Measurements from ENCODE around the gene NFAT5.

NFAT5 gene

DNA sequence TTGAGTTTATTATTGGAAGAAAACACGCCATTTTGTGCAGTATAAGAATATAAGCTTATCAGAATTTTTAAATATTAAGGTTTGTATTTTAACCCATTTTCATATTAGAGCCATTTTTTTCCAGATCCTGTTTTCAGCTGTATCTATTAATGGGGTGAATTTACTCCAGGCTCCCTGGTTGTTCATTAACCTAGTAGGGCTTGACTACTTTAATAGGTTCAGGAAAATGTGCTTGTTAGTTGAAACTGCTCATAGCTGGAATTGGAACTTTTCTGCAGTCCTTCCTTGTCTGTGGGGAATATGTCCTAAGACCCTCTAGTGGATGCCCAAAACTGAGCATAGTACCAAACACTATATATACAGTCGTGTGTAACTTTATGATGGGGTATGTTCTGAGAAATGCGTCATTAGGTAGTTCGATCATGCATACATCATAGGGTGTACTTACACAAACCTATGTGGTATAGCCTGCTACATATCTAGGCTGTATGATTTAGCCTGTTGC, 28.0 kb downstream of the NFAT5 start:
- DNase-seq (no peak), ATAC-seq (ENCODE audit: insufficient read depth, low read depth) (no peak)
- Histone ChIP-seq H3K79me2 (ENCODE audit: insufficient read depth, low read length) (peaks cover 56% of the 10 kb centered on the region), H3K36me3 (ENCODE audit: insufficient read depth, low read length) (no peaks in the 10 kb centered on the region), H3K9ac (ENCODE audit: low read depth, low read length) (no peak overlapping the region), H3K4me3 (ENCODE audit: low read depth in 1 of 2, low read length in 2 of 2) (no peak overlapping the region), H3K4me2 (ENCODE audit: insufficient read depth, low read length) (no peak overlapping the region), H2AFZ (ENCODE audit: low read depth, low read length) (no peak overlapping the region), H3K27ac (ENCODE audit: low read length) (no peak overlapping the region), H4K20me1 (ENCODE audit: insufficient read depth, low read length) (peaks cover 4% of the 10 kb centered on the region; the same call in 1 of the 2 replicates), H3K4me1 (ENCODE audit: insufficient read depth, low read length) (no peaks in the 10 kb centered on the region), H3K9me3 (ENCODE audit: insufficient read depth, low read length, severe bottlenecking) (no peaks in the 10 kb centered on the region), H3K27me3 (ENCODE audit: insufficient read depth, low read length, poor library complexity) (no peaks in the 10 kb centered on the region)
- no peak for TF ChIP-seq EZH2 (IDR thresholded peaks at IDR 0.05; ENCODE audit: borderline replicate concordance, low read depth, low read length, severe bottlenecking)
- TF ChIP-seq, protein P1, sequence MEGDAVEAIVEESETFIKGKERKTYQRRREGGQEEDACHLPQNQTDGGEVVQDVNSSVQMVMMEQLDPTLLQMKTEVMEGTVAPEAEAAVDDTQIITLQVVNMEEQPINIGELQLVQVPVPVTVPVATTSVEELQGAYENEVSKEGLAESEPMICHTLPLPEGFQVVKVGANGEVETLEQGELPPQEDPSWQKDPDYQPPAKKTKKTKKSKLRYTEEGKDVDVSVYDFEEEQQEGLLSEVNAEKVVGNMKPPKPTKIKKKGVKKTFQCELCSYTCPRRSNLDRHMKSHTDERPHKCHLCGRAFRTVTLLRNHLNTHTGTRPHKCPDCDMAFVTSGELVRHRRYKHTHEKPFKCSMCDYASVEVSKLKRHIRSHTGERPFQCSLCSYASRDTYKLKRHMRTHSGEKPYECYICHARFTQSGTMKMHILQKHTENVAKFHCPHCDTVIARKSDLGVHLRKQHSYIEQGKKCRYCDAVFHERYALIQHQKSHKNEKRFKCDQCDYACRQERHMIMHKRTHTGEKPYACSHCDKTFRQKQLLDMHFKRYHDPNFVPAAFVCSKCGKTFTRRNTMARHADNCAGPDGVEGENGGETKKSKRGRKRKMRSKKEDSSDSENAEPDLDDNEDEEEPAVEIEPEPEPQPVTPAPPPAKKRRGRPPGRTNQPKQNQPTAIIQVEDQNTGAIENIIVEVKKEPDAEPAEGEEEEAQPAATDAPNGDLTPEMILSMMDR (IDR thresholded peaks at IDR 0.05; ENCODE audit: borderline replicate concordance, extremely low read depth, low read length, poor library complexity, severe bottlenecking), result no peak

DNA sequence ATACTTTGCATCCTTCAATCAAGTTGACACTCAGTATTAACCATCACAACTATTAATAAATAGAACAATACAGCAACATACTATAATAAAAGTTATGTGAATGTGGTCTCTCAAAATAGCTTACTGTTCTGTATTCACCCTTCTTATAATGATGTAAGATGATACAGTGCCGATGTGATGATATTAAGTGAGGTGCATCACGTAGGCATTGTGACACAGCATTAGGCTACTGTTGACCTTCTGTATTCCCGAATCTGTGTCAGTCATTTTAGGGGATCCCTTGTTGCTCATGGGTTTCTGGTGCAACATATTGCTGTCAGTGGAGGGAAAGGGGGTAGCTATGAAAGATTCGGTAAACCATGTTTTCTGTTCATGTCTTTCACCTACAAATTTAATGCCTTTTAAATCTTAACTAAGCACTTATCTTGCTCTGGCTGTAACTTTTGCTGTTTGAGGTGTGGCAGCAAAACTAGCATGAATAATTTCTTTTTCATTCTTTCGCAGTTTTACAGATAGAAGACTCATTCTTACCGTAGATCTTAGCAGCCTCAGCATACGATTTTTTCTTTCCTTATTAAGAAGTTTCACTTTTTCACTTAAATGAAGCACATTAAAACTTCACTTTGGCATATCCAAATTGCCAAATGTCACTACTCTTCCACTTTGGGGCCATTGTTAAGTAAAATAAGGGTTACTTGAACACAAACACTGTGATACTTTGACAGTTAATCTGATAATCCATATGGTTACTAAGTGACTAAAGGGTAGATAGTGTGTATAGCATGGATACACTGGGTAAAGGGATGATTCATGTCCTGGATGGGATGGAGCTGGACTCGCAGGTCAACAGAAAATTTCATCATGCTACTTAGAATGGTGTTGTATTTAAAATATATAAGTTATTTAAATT, 29.6 kb downstream of the NFAT5 start:
- no peak overlapping the region for H3K27ac ChIP-seq (ENCODE audit: low read length)
- no peak overlapping the region for H3K9ac ChIP-seq (ENCODE audit: low read depth, low read length)
- H3K4me2 ChIP-seq (ENCODE audit: insufficient read depth, low read length), result no peak overlapping the region
- peaks cover 4% of the 10 kb centered on the region; the same call in 1 of the 2 replicates for H4K20me1 ChIP-seq (ENCODE audit: insufficient read depth, low read length)
- peaks cover 50% of the 10 kb centered on the region for H3K79me2 ChIP-seq (ENCODE audit: insufficient read depth, low read length)
- TF ChIP-seq, protein P1 (IDR thresholded peaks at IDR 0.05; ENCODE audit: borderline replicate concordance, extremely low read depth, low read length, poor library complexity, severe bottlenecking), result no peak
- no peak for TF ChIP-seq EZH2 (IDR thresholded peaks at IDR 0.05; ENCODE audit: borderline replicate concordance, low read depth, low read length, severe bottlenecking)
- no peaks in the 10 kb centered on the region for H3K9me3 ChIP-seq (ENCODE audit: insufficient read depth, low read length, severe bottlenecking)
- H3K4me1 ChIP-seq (ENCODE audit: insufficient read depth, low read length), result no peaks in the 10 kb centered on the region
- no peak overlapping the region for H2AFZ ChIP-seq (ENCODE audit: low read depth, low read length)
- H3K36me3 ChIP-seq (ENCODE audit: insufficient read depth, low read length), result no peaks in the 10 kb centered on the region
- DNase-seq, result no peak
- no peaks in the 10 kb centered on the region for H3K27me3 ChIP-seq (ENCODE audit: insufficient read depth, low read length, poor library complexity)
- ATAC-seq (ENCODE audit: insufficient read depth, low read depth), result no peak
- H3K4me3 ChIP-seq (ENCODE audit: low read depth in 1 of 2, low read length in 2 of 2), result no peak overlapping the region

DNA sequence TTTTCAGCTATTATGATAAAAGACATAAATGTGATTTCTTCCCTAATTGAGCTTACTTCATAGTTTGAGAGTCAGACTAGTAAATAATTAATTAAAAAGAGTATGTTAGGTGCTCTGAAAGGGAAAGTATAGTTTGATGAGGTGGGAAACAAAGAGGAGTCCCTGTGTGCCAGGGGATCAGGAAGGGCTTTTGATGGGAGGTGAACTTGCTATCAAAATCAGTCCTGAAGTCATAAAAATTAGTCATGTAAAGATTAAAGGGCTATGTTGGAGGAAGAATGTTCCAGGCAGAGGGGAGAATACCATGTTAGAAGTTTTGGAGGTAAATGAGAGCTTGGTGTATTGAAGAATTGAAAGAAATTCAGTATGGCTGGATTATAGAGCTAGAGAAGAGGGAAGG, 31.0 kb downstream of the NFAT5 start:
- H4K20me1 ChIP-seq (ENCODE audit: insufficient read depth, low read length), result peaks cover 4% of the 10 kb centered on the region; the same call in 1 of the 2 replicates
- H3K27ac ChIP-seq (ENCODE audit: low read length), result no peak overlapping the region
- DNase-seq, result no peak
- H3K79me2 ChIP-seq (ENCODE audit: insufficient read depth, low read length), result peaks cover 51% of the 10 kb centered on the region
- no peak for ATAC-seq (ENCODE audit: insufficient read depth, low read depth)
- no peak for TF ChIP-seq EZH2 (IDR thresholded peaks at IDR 0.05; ENCODE audit: borderline replicate concordance, low read depth, low read length, severe bottlenecking)
- TF ChIP-seq, protein P1 (IDR thresholded peaks at IDR 0.05; ENCODE audit: borderline replicate concordance, extremely low read depth, low read length, poor library complexity, severe bottlenecking), result no peak
- H3K4me2 ChIP-seq (ENCODE audit: insufficient read depth, low read length), result no peak overlapping the region
- no peaks in the 10 kb centered on the region for H3K9me3 ChIP-seq (ENCODE audit: insufficient read depth, low read length, severe bottlenecking)
- no peaks in the 10 kb centered on the region for H3K4me1 ChIP-seq (ENCODE audit: insufficient read depth, low read length)
- no peak overlapping the region for H3K9ac ChIP-seq (ENCODE audit: low read depth, low read length)
- H3K36me3 ChIP-seq (ENCODE audit: insufficient read depth, low read length), result no peaks in the 10 kb centered on the region
- no peak overlapping the region for H2AFZ ChIP-seq (ENCODE audit: low read depth, low read length)
- H3K4me3 ChIP-seq (ENCODE audit: low read depth in 1 of 2, low read length in 2 of 2), result no peak overlapping the region
- no peaks in the 10 kb centered on the region for H3K27me3 ChIP-seq (ENCODE audit: insufficient read depth, low read length, poor library complexity)

All from DND-41 (cell line).